ENCODE results near the gene SMIM24.
"Not testable (repeated sequence)": the region's sequence is repeated elsewhere in the genome, so short reads cannot be mapped to it uniquely, and the experiment has no call there.

Gene SMIM24

DNA sequence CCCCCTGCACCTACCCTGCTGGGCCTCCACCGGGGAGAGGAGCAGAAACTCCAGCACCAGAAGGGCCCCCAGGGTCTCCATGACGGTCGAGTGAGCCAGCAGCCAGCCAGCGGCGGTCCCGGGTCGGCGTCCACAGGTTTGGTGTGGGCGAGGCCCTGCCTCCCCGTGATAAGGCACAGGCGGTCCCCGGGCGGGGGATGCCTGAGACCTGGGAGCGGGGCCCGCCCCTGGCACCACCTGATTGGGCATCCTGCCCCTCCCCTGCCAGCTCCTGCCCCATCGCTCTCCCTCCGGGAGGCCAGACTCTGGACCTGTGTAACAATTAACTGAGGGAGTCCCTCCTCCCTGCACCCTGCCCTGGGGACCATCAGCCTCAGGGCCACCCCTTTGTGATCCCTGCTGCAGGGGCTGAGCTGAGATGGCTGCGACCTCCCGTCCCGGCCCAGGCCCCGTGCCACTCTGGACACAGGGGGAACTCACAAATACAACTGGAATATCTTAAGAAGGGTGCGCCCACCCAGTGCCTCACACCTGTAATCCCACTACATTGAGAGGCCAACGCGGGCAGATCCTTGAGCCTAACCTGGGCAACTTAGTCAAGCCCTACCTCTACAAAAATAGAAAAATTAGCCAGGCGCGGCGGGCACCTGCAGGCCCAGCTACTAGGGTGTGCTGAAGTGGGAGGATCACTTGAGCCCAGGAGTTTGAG, at the start of gene SMIM24:
Gene SMIM24, minus strand, starts transcription at position 143 of the 709 bp plus-strand sequence. Its CDS starts 62 bp downstream, at position 81.
- no peak within 1 kb of the TSS for H3K4me3 ChIP-seq (ENCODE audit: low read depth, low read length)
- H3K9ac ChIP-seq (ENCODE audit: low read depth, low read length): no peak within 1 kb of the TSS
- H3K4me1 ChIP-seq (ENCODE audit: control insufficient read depth, insufficient read depth, low read length): no peaks in the 10 kb centered on the region
- no peaks in the 10 kb centered on the region for H3K36me3 ChIP-seq (ENCODE audit: control insufficient read depth, insufficient read depth, low read length)
- H3K9me3 ChIP-seq (ENCODE audit: control insufficient read depth, insufficient read depth, low read length): no peaks in the 10 kb centered on the region
- H3K27me3 ChIP-seq (ENCODE audit: control insufficient read depth, insufficient read depth, low read length): peaks cover 5% of the 10 kb centered on the region; the same call in 1 of the 2 replicates
- no peak within 1 kb of the TSS for H3K27ac ChIP-seq (ENCODE audit: low read depth, low read length)

GRCh38 chr19:3529299-3529698, 49.0 kb upstream of the SMIM24 start:
- H3K9ac ChIP-seq (ENCODE audit: low read depth, low read length); H3K4me1 ChIP-seq (ENCODE audit: control insufficient read depth, insufficient read depth, low read length); H3K9me3 ChIP-seq (ENCODE audit: control insufficient read depth, insufficient read depth, low read length); H3K27me3 ChIP-seq (ENCODE audit: control insufficient read depth, insufficient read depth, low read length); H3K27ac ChIP-seq (ENCODE audit: low read depth, low read length); H3K4me3 ChIP-seq (ENCODE audit: low read depth, low read length): not testable (repeated sequence)
- peaks cover 53% of the 10 kb centered on the region for H3K36me3 ChIP-seq (ENCODE audit: control insufficient read depth, insufficient read depth, low read length)

GRCh38 chr19:3528539-3529211, 48.4 kb upstream of the SMIM24 start:
- H3K9ac ChIP-seq (ENCODE audit: low read depth, low read length): no peak overlapping the region
- no peaks in the 10 kb centered on the region for H3K27me3 ChIP-seq (ENCODE audit: control insufficient read depth, insufficient read depth, low read length)
- H3K9me3 ChIP-seq (ENCODE audit: control insufficient read depth, insufficient read depth, low read length): no peaks in the 10 kb centered on the region
- no peak overlapping the region for H3K27ac ChIP-seq (ENCODE audit: low read depth, low read length)
- H3K4me1 ChIP-seq (ENCODE audit: control insufficient read depth, insufficient read depth, low read length): no peaks in the 10 kb centered on the region
- peaks cover 55% of the 10 kb centered on the region for H3K36me3 ChIP-seq (ENCODE audit: control insufficient read depth, insufficient read depth, low read length)
- H3K4me3 ChIP-seq (ENCODE audit: low read depth, low read length): no peak overlapping the region

DNA sequence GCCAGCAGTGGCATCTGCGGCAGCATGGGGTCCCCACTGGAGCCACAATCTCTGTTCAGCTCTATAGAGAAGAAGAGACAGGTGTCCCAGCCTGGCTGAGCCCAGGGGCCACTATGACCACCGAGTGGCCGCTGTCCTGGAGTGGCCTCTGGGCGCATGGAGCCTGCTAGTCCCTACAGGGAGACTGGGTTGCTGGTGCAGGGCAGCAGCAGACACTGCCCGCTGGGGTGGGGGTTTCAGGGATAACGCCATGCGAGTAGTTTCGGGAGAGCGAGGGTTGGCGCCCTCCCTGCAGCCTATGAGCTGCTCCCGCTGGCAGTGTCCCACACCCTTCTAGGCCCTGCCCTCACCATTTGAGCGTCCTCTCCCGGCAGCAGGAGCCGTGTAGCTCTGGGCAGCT, 47.8 kb upstream of the SMIM24 start:
- Histone ChIP-seq H3K9ac (ENCODE audit: low read depth, low read length) (no peak overlapping the region), H3K4me3 (ENCODE audit: low read depth, low read length) (no peak overlapping the region), H3K27me3 (ENCODE audit: control insufficient read depth, insufficient read depth, low read length) (no peaks in the 10 kb centered on the region), H3K36me3 (ENCODE audit: control insufficient read depth, insufficient read depth, low read length) (peaks cover 54% of the 10 kb centered on the region), H3K27ac (ENCODE audit: low read depth, low read length) (no peak overlapping the region), H3K4me1 (ENCODE audit: control insufficient read depth, insufficient read depth, low read length) (no peaks in the 10 kb centered on the region), H3K9me3 (ENCODE audit: control insufficient read depth, insufficient read depth, low read length) (no peaks in the 10 kb centered on the region)

DNA sequence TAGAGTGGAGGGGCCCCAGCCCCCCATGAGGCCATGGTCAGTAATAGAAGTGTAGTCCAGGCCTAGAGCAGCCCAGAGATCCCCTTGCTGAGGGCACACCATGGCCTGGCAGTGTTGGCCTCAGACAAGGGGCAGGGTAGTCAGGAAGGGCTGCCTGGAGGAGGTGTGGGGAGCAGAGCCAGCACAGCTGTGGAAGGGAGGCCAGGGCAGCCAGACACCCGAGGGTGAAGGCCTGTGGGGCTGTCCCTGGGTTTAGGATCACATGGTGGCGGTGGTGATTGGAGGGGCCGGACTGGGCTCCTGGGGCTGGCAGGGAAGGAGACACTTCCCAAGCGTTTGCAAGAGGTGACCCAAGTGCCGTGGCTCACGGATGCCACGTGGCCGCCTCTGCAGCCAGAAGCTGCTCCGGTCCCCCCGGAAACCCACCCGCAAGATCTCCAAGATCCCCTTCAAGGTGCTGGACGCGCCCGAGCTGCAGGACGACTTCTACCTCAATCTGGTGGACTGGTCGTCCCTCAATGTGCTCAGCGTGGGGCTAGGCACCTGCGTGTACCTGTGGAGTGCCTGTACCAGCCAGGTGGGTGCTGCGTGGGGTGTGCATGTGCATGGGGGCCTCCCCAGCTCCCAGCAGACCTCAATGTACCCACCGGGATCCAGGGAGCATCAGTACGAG, 47.0 kb upstream of the SMIM24 start:
- Histone ChIP-seq H3K9ac (ENCODE audit: low read depth, low read length) (no peak overlapping the region), H3K9me3 (ENCODE audit: control insufficient read depth, insufficient read depth, low read length) (no peaks in the 10 kb centered on the region), H3K36me3 (ENCODE audit: control insufficient read depth, insufficient read depth, low read length) (peaks cover 49% of the 10 kb centered on the region), H3K27me3 (ENCODE audit: control insufficient read depth, insufficient read depth, low read length) (no peaks in the 10 kb centered on the region), H3K4me3 (ENCODE audit: low read depth, low read length) (no peak overlapping the region), H3K27ac (ENCODE audit: low read depth, low read length) (no peak overlapping the region), H3K4me1 (ENCODE audit: control insufficient read depth, insufficient read depth, low read length) (no peaks in the 10 kb centered on the region)

DNA sequence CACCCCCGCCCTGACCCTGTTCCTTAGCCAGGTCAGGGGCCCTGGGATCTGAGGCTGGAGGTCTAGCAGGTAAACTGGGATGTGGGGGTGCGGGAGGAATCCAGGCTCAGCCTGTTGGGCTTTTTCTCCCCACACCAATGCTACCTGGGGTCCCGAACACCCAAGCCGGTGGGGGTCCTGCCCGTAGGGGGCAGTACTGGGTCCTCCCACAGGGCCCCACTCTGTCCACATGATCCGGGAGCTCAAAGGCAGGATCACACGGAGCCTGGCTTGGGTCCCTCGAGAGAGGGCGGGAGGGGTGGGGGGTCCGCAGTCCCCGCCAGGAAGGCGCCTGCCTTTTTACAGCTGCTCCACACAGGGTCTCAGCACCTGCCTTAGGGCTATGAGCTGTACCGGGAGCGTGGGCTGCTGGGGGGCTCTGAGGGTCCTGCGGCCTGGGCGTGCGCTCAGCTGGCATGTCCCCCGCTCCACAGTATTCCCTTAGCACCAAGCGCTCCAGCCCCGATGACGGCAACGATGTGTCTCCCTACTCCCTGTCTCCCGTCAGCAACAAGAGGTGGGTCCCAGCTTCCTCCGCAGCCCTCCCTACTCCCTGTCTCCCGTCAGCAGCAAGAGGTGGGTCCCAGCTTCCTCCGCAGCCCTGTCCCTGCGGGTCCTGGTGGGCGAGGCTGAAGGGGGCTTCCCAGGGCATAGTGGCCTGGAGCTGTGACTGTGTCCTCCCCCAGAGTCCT, 46.3 kb upstream of the SMIM24 start:
- Histone ChIP-seq H3K9ac (ENCODE audit: low read depth, low read length) (no peak overlapping the region), H3K36me3 (ENCODE audit: control insufficient read depth, insufficient read depth, low read length) (peaks cover 42% of the 10 kb centered on the region), H3K4me1 (ENCODE audit: control insufficient read depth, insufficient read depth, low read length) (no peaks in the 10 kb centered on the region), H3K4me3 (ENCODE audit: low read depth, low read length) (no peak overlapping the region), H3K27me3 (ENCODE audit: control insufficient read depth, insufficient read depth, low read length) (no peaks in the 10 kb centered on the region), H3K9me3 (ENCODE audit: control insufficient read depth, insufficient read depth, low read length) (no peaks in the 10 kb centered on the region), H3K27ac (ENCODE audit: low read depth, low read length) (no peak overlapping the region)

GRCh38 chr19:3524904-3525451, 44.7 kb upstream of the SMIM24 start:
- Histone ChIP-seq H3K4me3 (ENCODE audit: low read depth, low read length) (no peak overlapping the region), H3K36me3 (ENCODE audit: control insufficient read depth, insufficient read depth, low read length) (peaks cover 39% of the 10 kb centered on the region), H3K27me3 (ENCODE audit: control insufficient read depth, insufficient read depth, low read length) (no peaks in the 10 kb centered on the region), H3K9me3 (ENCODE audit: control insufficient read depth, insufficient read depth, low read length) (no peaks in the 10 kb centered on the region), H3K27ac (ENCODE audit: low read depth, low read length) (no peak overlapping the region), H3K4me1 (ENCODE audit: control insufficient read depth, insufficient read depth, low read length) (no peaks in the 10 kb centered on the region), H3K9ac (ENCODE audit: low read depth, low read length) (no peak overlapping the region)

GRCh38 chr19:3524078-3524842, 43.9 kb upstream of the SMIM24 start:
- Histone ChIP-seq H3K4me3 (ENCODE audit: low read depth, low read length) (no peak overlapping the region), H3K9me3 (ENCODE audit: control insufficient read depth, insufficient read depth, low read length) (no peaks in the 10 kb centered on the region), H3K27ac (ENCODE audit: low read depth, low read length) (no peak overlapping the region), H3K9ac (ENCODE audit: low read depth, low read length) (no peak overlapping the region), H3K36me3 (ENCODE audit: control insufficient read depth, insufficient read depth, low read length) (peaks cover 41% of the 10 kb centered on the region), H3K27me3 (ENCODE audit: control insufficient read depth, insufficient read depth, low read length) (no peaks in the 10 kb centered on the region), H3K4me1 (ENCODE audit: control insufficient read depth, insufficient read depth, low read length) (peaks cover 5% of the 10 kb centered on the region; the same call in 1 of the 2 replicates)

DNA sequence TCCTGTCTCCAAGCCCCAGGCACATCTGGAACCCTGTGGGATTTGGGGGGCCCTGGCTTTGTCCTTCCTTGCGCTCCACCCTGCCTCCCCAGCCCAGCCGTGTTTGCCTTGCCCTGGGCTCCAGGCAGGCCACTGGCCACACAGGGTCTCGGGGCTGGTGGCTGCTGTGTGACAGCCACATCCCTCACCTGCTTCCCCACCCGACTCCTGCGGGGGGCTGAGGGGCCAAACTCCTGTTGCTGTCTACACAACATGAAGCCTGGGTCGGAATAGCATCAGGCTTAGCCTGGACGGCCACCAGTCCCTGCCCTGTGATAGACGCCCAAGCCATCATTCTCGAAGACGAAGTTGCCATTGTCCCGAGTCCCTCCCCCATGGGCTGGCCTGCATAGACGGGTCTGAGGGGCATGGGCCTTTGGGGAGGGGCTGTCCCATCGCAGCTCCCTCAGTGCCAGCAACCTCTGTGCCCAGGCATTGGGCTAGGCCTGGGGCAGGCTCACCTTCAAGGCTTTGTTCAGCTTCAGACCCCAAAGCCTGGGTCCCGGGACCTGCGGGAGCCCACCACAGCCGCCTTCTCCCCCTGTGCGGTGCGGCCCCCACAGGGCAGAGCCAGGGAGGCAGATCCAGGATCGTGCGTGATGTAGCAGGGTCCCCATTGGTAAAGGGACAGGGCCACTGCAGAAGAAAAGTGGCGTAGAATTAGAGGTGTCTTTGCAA, 43.2 kb upstream of the SMIM24 start:
- no peaks in the 10 kb centered on the region for H3K27me3 ChIP-seq (ENCODE audit: control insufficient read depth, insufficient read depth, low read length)
- no peaks in the 10 kb centered on the region for H3K9me3 ChIP-seq (ENCODE audit: control insufficient read depth, insufficient read depth, low read length)
- H3K4me1 ChIP-seq (ENCODE audit: control insufficient read depth, insufficient read depth, low read length): peaks cover 12% of the 10 kb centered on the region
- no peak overlapping the region for H3K4me3 ChIP-seq (ENCODE audit: low read depth, low read length)
- no peak overlapping the region for H3K27ac ChIP-seq (ENCODE audit: low read depth, low read length)
- peaks cover 41% of the 10 kb centered on the region for H3K36me3 ChIP-seq (ENCODE audit: control insufficient read depth, insufficient read depth, low read length)
- H3K9ac ChIP-seq (ENCODE audit: low read depth, low read length): no peak overlapping the region
